HG03558 (cell line): Measurements from ENCODE around the gene MRM1.

Experiments
- ATAC-seq: cut with Tn5 transposase; IDR thresholded peaks from one replicate; pipeline ENCODE4 v1.9.1; 2021; ENCODE audit warnings: moderate number of reproducible peaks; ENCODE audit not compliant: unreplicated experiment; ENCODE audit errors: extremely low read depth

The MRM1 gene, protein sequence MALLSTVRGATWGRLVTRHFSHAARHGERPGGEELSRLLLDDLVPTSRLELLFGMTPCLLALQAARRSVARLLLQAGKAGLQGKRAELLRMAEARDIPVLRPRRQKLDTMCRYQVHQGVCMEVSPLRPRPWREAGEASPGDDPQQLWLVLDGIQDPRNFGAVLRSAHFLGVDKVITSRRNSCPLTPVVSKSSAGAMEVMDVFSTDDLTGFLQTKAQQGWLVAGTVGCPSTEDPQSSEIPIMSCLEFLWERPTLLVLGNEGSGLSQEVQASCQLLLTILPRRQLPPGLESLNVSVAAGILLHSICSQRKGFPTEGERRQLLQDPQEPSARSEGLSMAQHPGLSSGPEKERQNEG

DNA sequence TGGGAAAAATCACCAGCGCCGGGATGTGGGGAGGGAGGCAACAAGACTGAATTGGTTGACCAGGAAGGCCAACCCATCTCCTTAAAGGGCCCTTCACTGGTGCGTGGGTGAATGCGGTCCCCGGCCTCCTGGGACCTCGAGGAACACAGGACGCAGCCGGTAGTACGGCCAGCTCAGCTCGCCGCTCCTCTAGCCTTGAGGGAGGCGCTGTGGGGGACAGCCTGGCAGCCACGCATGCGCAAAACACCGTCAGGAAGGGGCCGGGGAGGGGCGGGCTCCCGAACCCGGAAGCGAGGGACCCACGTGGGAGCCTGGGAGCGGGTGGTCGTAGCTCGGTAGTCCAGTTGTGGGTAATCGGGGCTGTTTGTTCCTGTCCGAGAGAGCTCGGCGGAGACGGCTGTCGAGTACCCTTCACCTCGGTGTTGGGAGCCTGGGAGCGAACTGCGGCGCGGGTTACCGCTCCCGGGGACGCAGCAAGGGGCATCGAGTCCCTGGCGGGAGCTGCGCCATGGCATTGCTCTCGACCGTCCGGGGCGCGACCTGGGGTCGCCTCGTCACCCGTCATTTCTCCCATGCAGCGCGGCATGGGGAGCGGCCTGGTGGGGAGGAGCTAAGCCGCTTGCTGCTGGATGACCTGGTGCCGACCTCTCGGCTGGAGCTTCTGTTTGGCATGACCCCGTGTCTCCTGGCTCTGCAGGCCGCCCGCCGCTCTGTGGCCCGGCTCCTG lies at the start of gene MRM1:
TSS of gene MRM1 (plus strand) at position 281 of the 727 bp plus-strand sequence. CDS start at position 509, 228 bp downstream.
- ATAC-seq = no peak

DNA sequence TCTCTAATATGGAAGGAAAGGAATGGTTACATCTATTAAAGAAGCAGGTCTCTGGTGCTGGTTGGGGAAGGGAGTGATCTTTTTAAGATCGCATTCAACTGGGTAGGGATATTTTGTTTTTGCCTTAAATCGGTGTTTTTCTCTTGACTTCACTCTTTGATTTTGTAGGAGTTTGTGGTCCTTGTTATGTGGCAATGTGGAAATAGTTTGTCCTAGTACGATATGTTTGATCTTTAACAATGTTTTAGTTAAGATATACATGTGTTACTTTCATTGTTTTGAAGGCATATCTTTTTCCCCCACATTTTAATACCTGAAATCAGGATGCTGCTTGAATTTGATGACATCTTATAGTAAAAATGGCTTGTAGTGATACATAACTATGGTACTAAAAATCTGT lies 47.9 kb upstream of the MRM1 start:
- ATAC-seq = no peak

DNA sequence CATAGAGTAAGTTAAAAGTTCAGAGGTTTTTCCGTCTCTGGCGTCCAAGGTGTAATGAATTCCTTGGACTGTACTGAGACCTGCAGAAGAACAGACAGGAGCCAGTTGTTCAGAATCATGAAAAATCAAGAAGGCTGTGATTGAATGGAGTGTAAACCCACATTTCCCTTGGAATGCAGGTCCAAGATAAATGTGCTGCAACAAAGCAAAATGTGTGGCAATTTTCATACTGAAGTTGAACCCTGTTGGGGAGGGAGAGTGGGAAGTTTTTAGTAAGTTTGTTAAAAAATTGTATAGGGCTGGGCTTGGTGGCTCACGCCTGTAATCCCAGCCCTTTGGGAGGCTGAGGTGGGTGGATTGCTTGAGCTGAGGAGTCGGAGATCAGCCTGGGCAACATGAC lies 35.3 kb upstream of the MRM1 start:
- no peak for ATAC-seq

DNA sequence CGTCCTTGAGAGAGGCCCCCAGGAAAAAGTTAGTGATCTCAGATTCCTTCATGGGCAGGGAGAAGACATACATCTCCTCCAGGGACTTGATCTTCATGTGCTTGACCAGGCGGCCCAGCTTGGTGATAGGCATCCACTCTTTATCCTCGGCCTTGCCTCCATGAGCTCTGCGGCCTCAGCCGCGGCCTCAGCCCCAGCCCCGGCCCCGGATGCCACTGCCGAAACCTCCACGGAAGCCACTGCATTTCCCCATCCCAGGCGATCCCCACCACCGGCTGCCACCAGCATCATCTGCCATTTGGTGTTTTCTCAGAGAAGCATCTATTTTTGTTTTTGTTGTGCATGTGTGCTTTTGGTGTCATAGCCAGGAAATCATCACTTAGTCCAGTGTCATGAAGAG lies 26.4 kb upstream of the MRM1 start:
- ATAC-seq = no peak

DNA sequence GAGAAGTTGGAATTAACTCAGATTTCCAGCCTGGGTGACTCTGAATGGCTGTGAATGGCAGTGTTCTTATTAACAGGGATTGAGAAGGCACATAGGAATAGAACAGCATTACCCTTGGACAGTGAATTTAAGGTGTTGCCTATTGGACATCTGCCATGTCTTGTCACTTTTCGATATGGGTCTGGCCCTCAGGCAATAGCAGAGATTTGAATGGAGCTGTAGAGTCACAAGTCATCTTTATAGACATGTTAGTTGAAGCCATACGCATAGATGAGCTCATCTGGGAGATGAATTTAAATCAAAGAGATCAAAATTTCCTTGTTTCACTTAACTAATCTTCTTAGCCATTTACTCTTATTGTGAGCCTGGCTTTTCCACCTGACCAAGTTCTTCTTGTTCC lies 24.6 kb upstream of the MRM1 start:
- no peak for ATAC-seq

DNA sequence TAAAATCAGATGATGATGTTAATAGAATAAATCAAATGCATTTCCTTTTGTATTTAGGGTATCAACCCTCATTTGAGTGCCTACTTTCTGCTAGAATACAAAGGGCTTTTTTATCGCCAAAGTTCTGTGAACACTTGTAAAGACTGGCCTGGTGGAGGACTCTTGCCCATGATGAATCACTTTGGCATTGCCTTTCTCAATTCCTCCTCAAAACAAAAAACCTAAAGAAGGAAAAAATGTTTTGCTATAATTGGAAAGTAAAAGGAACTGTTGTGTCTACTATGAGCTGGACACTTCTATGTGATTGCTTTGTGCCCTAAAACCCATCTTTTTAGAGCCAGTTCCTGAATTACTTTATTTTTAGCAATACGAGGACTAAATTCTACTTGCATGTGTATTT lies 22.7 kb upstream of the MRM1 start:
- ATAC-seq = no peak

DNA sequence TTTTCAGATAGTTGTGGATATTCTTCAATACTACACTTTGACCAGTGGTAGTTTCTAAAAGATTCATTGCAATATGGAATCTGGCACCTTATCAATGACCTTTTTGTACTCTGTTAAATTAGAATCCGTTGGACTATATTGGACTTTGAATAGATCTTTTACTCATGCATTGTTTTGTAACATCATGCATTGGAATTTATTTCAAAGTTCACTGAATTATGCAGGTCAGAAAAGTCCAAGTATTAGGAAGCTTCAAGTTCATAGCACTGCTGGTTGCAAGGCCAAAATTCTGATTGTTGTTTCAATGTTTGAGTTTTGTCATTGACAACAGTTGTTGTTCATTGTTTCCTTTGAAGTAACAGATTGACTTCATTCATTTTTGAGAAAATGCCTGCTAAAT lies 17.6 kb upstream of the MRM1 start:
- no peak for ATAC-seq

DNA sequence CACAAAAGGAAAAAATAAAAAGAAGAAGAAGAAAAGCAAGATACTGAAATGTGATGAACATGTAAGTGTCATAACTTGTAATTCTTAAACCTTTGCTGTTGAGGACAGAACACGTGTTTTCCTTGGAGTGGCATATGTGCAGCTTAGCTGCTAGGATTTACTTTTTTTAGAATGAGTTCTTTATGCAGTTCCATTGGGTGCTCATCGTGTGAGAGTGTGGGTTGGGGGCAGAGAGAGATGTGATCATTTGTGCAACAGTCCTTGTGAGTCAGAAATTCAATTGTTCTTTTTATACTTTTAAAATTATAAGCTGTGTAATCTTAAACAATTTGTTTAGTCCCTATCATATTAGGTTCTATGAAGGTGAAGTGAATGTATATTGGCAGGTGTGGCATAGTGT lies 15.2 kb upstream of the MRM1 start:
- ATAC-seq = no peak

DNA sequence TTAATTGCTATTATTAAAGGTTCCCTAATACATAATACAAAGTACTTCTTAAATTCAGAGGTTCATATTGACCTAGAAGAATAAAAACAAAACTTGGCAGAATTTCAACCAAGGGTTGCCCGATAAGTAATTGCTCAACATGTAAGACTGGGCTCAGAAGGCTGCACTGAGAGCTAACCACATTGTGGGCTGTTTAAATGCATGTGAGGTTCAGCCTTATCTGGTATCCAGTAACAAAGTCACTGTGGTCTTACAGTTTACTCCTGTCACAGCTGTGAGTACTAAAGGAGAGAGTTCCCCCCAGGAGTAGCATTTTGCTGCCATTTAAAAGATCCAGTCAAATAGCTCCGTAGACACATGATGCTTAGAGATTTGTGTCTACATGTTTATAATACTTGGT lies 11.3 kb upstream of the MRM1 start:
- ATAC-seq = no peak

DNA sequence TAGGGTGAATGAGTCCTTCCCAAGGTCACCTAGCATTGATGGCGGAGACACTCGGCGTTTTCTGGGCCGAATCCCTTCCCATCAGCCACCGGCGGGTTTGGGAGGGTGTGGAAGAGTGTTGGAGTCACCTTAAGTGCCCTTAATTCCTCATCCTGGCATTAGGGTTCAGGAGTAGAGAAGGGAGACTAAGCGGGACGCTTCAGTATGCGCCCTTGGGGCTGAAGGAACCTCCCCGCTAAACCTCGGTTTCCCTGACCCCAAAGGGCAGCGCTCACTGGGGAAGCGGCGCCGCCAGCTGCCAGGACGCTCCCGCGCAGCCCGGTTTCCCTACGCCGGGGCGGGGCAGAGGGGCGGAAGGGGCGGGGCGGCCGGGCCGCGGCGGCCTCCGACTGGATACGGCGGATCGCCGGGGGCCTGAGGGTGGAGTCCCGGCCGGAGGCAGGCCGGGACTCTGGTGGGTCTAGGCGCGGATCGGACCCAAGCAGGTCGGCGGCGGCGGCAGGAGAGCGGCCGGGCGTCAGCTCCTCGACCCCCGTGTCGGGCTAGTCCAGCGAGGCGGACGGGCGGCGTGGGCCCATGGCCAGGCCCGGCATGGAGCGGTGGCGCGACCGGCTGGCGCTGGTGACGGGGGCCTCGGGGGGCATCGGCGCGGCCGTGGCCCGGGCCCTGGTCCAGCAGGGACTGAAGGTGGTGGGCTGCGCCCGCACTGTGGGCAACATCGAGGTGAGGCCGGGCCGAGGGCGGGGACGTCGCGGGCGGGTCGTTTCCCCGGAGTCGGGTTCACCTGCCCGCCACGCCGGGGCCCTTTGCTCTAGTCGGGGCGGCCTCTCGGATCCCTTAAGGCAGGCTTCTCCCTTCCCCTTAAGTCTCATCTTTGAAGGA lies 9.7 kb upstream of the MRM1 start, which contains the start of gene DHRS11:
TSS of gene DHRS11 (plus strand) at position 446 of the 882 bp plus-strand sequence. CDS start at position 577, 131 bp downstream.
- no peak for ATAC-seq

DNA sequence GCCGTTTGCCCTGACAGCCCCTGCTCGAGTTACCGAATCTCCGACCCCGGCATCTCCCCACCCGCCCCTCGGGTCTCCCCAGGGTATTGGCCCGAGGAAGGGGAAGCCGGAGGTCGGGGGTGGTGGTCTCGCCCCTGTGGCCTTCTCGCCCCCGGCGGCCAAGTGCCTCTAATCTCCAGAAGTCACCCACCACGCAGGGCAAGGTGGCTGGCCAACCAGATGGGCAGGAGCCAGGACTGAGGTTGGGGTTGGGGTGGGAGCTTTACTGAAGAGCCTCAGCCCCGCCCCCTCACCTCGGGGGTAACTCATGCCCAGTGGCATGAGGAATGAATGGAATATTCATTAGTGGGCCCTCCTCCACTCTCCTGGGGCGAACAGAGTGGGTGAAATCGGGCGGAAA lies 9.1 kb upstream of the MRM1 start:
- ATAC-seq = no peak

DNA sequence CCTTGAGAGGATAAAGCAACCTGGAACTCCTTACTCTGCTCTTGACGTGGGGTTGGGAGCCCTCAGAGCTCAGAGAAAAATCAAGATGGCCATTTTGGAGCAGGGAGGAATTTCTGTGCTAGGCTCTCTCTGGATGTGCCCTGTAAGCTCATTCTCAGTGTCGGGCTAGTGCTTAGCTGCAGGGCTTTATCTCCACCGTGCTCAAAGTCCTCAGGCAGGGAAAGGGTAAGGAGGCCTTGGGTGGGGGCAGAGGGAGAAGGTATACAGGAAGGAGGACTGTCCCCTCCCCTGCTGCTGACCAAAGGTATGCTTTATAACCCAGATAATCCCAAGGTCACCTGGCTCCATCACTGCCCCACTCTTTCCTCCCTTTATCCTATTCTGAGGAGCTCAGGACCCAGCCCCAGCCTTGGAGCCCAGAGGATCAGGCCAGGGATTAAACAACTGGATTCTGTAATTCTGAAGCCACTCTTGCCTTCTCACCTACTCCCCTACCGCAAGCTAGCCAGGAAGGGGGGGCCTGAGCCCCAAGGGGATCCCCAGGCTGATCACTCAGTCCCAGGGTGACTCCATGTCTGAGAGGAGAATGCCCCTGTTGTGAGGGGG lies 8.6 kb upstream of the MRM1 start:
- no peak for ATAC-seq

DNA sequence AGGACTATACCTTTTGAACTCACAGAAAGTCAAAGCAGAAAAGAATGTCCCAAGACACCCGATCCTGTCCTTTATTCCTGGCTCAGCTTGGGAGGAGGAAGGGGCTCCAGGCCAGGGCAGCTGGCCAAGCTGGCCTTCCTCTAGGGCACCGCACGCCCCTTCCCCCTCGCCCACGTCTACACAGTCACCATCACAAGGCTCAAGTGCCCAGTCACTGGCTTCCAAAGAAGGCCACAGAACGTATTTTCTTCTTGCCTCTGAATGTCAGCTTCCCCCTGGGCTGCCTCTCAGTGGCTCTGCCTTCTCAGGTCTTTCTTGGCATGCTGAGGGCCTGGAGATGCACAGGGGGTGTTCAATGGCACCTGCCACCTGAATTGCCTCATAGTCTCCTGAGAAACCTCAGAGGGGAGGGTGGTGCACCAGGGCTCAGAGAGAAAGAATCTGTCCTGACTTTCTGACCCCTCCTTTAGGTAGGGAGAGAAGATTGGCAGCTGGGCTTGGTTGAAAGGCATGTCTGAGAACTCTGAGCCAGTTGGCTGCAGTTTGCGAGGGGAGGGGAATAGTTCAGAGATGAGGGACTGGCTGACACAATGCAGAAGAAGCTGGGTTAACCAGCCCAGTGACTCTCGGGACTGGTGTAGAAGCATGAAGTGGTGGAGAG lies 7.6 kb upstream of the MRM1 start:
- no peak for ATAC-seq

DNA sequence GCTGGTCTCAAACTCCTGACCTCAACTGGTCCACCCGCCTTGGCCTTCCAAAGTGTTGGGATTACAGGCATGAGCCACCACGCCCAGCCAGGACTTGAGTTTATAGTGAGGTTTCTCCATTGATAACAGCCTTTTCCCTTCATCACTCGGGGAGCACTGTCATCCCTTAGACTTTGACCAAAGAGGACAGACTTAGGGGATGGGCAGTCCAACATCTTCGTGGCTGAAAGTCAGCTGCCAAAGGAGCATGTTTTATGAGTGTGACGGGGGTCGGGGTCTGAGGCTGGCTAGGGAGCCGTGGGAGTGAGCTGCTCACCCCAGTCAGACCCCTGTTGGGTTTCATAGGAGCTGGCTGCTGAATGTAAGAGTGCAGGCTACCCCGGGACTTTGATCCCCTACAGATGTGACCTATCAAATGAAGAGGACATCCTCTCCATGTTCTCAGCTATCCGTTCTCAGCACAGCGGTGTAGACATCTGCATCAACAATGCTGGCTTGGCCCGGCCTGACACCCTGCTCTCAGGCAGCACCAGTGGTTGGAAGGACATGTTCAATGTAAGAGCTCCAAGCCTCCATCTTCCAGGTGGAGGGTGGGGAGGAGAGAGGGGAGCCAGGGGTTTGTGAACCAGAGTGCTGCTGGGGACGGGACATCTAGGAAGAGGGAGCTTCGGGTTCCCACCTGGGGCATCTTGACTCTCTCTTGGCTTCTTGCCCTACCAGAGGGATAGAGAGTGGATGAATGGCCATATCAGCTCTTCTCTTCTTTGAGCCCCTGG lies 6.6 kb upstream of the MRM1 start:
- no peak for ATAC-seq

DNA sequence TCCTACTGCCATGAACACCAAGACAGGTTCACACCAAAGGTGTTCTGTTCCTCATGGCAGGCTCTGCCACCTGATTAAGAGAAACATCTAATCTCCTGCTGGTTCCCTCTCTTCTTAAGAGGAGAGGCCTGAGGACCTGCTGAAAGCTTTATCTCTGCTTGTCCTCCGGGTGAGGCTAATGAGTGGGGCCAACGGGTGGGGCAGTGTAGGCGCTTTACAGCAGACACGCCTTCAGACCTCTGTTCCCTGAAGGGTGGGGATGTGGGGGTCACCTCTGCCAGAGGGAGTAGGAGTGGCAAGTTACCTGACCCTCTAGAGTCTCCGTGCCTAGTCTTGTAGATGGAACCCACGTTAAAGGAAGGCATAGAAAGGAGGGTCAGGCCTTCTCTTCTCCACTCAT lies 4.2 kb upstream of the MRM1 start:
- ATAC-seq = no peak

DNA sequence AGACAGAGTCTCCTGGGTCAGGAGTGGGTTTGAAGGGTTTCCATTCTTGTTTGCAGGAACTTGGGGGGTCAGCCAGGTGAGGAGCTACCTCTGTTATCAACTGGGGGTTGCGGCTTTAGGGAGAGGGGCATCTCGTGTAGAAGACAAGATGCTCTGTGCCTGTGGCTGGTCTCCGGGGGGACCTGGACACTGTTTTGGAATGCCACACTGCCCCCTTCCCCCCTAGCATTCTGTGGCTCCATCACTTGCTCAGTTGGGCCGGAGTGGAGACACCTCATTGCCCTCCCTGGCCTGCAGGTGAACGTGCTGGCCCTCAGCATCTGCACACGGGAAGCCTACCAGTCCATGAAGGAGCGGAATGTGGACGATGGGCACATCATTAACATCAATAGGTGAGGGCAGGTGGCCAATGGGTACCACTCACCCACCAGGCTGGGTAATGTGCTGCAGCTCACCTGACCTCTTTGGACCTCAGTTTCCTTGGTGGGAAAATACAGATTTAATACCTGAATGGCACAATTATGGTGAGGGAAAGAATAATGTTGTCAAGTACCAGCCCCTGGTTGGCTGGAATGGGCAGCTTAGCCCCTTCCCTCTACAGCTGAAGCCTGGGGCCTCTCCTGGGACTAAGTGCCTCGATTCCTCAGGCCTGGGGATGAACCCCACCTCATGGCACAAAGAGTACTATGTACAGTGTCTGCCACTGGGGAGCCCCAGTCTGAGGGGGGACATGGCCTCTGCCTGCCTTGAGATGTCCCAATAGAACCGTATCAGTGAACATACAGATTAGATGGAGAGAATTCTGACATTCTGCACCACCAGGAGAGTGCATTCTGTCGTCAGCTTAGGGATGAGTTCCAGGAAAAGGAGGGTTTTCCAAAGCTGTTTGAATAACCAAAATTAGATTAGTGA lies 3.3 kb upstream of the MRM1 start:
- no peak for ATAC-seq

DNA sequence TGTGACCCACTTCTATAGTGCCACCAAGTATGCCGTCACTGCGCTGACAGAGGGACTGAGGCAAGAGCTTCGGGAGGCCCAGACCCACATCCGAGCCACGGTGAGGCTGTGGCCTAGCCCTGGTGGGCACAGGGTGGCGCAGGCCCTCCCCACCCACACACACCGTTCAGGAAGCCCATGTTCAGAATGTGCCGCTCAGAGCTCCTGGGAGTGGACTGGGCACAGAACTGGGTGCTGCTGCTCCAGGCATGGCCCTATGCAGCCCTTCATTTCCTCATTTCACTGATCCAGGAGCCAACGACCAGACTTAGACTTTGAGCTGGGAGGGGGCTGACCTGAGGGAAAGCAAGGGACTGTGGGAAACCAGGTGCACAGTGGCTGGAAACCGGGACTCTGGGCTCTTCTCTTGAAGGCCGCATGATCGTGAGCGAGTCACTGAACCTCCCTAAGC lies 2.4 kb upstream of the MRM1 start:
- ATAC-seq = no peak
